Activated T-cell treated with anti-CD3 and anti-CD28 coated beads for 48 hours (primary cell): Measurements from ENCODE around the gene ASL.
A peak's percentile ranks its signal among the peaks of the same experiment; 100 is the strongest.
"Not testable (repeated sequence)": the region's sequence is repeated elsewhere in the genome, so short reads cannot be mapped to it uniquely, and the experiment has no call there.

Experiments used
- DNase-seq: peaks from one replicate; pipeline ENCODE4 v3.0.0-alpha.2; 2020; ENCODE audit warnings: low read depth

Gene ASL

DNA sequence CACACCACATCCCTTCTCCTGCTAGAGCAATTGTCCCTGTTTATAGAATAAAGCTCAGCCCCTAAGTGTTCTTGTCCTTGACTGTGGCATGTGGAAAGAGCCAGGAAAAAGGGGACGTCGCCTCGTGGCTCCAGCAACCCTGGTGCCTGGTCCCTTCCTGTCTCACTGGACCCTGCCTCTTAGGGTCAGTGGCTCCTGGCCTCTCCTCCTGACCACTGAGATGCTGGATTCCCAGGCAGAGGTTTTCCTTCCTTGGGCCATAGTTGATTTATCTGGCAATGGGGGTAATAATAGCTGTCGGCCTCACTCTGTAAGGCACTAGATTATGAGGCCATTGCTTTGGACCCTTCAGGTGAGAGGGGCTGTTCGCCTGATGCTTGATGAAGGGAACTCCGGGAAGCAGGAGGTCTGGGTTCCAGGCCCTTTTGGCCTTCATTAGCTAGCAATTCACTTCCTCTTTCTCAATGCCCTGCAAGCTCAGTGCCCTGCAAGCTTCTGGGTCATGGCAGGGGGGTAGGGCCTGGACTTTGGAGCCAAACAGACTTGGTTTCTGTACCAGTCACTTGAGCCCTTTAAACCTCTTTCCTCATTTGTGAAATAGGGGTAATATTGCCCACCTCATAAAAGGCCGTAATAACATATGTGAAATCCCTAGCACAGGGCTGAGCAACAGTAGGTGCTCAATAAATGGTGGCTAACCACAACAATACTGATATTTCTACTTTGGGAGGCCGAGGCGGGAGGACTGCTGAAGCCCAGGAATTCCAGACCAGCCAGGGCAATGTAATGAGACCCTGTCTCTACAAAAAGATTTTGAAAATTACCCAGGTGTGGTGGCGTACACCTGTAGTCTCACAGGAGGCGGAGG is 1.1 kb downstream of the ASL start:
- DNase-seq = no peak

DNA sequence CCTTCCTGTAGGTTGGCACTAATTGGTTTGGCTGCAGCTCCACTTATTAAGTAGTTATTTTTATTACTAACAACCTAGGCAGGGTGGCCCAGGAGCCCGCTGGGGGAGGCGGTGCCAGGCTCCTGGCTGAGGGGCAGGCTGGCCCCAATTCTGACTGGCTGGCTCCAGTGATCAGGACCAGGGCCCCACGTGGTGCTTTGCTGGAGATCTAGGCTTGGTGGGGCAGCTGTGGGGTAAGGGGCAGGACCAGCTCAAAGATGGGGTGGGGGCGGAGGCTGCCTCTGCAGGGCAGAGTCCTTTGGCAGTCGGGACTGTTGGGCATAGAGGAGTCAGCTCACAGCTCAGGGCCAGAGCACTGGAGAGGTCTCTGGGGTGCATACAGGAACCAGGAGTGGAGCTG is 2.4 kb downstream of the ASL start:
- DNase-seq = no peak

DNA sequence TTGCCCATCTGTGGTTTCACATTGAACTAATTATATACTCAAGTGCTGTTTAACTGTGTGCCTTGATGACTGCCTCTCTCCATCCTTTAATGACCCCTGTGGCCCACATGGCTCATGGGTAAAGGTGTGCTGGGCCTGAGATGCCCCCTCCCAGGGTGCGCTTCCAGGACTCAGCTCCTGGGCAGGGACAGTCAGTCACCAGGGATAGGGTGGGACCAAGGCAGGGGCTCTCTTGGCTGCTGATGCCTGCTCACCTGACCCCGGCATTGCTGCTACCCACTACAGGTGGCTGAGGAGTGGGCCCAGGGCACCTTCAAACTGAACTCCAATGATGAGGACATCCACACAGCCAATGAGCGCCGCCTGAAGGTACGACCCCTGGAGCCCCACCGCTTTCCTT is 6.5 kb downstream of the ASL start:
- no peak for DNase-seq

DNA sequence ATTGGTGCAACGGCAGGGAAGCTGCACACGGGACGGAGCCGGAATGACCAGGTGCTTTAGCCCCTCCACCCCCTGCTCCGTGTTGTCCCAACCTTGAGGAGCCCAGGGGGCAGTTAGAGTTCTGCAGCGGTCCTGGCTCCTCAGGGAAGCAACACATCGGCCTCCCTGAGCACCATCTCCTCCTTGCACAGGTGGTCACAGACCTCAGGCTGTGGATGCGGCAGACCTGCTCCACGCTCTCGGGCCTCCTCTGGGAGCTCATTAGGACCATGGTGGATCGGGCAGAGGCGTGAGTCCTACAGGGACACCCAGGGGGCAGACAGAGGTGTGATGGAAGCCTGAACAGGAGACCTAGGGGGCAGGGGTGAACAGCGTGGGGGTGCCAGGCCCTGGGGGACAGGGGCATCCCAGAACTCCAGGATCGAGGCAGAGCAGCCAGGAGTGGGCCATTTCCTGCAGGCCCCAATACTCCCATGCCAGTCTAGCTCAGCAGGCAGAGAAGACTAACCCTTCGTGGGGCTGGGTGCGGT is 7.3 kb downstream of the ASL start:
- no peak for DNase-seq

DNA sequence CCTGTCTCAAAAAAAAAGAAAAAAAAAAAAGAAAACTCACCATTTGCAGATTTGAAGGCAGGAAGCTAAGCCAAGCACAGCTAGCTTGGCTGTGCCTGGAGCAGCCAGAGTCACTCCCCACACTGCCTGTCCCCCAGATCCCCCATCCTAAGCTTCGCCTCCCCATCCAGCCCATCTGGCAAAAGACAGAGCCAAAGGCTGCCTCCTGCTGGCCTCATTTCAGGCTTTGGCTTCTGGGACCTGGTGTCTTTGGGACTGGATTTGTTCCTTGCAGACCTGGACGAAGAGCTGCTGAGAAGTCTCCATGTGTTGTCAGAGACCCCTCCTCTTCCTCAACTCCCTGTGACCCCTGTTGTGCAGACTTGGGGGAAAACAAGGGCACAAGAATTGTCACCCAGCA is 8.1 kb downstream of the ASL start:
- DNase-seq = no peak

DNA sequence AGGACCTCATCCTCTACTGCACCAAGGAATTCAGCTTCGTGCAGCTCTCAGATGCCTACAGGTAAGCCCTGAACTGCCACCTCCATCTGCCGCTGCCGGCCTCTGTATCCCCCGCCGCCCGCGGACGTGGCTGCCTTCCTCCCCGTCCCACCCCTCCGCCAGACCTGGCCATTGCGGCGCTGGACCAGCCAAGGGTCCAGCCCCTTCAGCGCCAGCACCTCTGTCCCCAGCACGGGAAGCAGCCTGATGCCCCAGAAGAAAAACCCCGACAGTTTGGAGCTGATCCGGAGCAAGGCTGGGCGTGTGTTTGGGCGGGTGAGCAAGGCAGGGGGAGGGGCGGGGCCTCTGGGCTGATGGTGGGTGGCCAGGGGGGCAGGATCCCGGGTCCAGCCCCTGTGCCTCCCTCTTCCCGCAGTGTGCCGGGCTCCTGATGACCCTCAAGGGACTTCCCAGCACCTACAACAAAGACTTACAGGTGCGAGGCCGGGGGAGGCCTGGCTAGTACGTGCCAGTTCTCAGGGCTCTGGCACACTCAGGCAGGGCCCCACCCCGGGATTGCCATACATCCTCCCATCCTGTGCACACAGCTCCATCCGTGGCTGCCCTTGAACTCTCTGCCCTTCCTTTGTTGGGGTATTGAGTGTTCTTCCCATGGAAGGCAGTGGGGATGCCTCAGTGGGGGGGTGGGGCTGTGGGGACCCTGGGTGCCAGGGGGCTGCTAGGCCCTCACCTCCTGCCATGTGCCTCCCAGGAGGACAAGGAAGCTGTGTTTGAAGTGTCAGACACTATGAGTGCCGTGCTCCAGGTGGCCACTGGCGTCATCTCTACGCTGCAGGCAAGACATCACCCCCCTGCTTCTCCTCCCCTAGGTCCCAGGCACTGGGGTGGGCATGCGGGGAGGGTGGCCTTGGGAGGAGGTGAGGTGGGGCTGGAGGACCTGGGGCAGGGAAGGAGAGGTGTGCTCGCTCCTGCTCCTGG is 13.5 kb downstream of the ASL start:
- no peak for DNase-seq

DNA sequence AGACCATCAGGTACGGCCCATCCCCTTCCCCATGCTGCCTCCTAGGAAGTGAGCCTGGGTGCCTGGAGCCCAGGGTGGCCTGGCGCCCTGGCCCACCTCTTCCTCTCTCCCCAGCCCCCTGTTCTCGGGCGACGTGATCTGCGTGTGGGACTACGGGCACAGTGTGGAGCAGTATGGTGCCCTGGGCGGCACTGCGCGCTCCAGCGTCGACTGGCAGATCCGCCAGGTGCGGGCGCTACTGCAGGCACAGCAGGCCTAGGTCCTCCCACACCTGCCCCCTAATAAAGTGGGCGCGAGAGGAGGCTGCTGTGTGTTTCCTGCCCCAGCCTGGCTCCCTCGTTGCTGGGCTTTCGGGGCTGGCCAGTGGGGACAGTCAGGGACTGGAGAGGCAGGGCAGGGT is 17.0 kb downstream of the ASL start:
- DNase-seq = no peak

DNA sequence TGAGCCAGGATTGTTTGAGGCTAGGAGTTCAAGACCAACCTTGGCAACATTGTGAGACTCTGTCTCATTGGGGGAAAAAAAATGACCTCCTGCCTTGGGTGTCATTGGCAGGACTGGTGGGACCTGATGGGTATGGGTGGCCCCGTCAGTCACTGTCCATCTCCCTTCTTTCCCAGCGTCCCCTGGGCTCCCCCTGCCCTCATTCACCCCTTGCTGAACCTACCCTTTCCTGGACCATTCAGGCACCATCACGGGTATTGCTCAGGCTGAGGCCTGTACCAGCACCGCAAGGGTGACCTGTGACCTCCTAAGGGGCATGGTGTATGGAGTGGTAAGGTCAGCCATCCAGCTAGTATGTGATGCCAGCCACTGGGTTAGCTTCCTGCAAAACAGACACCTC is 19.4 kb downstream of the ASL start:
- no peak for DNase-seq

DNA sequence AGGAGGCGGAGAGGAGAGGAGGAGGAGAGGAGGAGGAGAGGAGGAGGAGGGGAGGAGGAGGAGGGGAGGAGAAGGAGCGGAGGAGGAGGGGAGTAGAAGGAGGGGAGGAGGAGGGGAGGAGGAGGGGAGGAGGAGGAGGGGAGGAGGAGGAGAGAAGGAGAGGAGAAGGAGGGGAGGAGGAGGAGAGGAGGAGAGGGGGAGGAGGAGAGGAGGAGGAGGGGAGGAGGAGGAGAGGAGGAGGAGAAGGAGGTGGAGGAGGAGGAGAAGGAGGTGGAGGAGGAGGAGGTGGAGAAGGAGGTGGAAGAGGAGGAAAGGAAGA is 23.6 kb downstream of the ASL start:
- DNase-seq = no peak

DNA sequence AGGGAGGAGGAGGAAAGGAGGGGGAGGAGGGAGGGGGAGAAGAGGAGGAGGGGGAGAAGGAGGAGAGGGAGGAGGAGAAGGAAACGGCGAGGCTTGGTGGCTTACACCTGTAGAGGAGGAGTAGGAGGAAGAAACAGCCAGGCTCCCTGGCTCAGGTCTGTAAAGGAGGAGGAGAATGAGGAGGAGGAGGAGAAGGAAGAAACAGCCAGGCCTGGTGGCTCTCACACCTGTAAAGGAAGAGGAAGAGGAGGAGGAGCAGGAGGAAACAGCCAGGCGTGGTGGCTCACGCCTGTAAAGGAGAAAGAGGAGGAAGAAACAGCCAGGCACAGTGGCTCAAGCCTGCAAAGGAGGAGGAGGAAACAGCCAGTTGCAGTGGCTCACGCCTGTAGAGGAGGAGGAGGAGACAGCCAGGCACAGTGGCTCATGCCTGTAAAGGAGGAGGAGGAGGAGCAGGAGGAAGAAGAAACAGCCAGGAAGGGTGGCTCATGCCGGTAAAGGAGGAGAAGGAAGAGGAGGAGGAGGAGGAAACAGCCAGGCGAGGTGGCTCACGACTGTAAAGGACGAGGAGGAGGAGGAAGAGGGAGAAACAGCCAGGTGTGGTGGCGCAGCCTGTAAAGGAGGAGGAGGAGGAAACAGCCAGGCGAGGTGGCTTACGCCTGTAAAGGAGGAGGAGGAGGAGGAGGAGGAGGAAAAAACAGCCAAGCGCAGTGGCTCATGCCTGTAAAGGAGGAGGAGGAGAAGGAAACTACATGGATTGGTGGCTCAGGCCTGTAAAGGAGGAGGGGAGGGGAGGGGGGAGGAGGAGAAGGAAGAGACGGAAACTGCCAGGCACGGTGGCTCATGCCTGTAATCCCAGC is 24.2 kb downstream of the ASL start:
- DNase-seq = no peak

DNA sequence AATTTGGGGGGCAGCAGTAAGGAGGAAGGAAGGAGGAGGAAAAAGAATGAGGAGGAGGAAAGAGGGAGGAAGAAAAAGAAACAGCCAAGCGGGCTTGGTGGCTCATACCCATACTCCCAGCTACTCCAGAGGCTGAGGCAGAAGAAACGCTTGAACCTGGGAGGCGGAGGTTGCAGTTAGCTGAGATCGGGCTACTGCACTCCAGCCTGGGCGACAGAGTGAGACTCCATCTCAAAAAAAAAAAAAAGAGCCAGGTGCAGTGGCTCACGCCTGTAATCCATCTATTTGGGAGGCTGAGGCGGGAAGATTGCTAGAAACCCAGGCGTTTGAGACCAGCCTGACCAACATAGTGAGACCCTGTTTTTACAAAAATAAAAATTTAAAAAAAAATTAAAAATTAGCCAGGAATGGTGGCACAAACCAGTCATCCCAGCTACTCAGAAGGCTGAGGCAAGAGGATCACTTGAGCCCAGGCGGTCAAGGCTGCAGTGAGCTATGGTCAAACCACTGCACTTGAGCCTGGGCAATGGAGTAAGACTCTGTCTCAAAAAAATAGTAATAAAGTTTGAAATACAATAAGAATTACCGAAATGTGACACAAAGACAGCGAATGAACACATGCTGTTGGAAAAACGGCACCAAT is 24.9 kb downstream of the ASL start:
- DNase-seq = no peak

DNA sequence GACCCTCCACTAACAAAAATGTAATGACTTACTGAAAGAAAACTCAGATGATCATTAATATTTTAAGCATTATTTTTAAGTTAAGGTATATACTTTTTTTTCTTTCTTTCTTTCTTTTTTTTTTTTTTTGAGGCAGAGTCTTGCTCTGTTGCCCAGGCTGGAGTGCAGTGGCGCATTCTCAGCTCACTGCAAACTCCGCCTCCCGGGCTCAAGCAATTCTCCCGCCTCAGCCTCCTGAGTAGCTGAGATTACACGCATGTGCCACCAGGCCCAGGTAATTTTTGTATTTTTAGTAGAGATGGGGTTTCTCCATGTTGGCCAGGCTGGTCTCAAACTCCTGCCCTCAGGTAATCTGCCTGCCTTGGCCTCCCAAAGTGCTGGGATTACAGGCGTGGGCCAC is 26.5 kb downstream of the ASL start:
- not testable (repeated sequence) for DNase-seq

DNA sequence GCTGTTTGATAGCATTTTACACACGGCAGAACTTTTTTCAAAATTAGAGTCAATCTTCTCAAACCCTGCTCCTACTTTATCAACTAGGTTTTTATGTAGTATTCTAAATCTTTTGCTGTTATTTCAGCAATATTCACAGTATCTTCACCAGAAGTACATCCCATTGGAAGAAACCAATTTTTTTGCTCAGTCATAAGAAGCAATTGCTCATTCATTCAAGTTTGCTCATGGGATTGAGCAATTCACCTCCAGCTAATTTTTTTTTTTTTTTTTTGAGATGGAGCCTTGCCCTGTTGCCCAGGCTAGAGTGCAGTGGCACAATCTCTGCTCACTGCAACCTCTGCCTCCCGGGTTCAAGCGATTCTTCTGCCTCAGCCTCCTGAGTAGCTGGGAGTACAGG is 28.4 kb downstream of the ASL start:
- not testable (repeated sequence) for DNase-seq

DNA sequence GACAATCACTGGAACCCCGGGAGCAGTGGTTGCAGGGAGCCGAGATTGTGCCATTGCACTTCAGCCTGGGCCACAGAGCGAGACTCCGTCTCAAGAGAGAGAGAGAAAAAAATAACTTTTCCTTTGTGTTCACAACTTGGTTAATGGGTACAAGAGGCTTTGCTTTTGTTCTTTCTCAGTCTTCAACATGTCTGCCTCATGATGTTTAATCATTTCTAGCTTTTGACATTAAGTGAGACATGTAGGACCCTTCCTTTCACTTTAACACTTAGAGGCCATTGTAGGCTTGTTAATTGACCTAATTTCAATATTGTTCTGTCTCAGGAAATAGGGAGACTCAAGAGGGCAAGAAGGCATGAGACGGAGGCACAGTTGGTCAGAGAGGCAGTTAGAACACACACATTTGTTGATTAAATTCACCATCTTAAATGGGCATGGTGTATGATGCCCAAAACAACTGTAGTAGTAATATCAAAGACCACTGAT is 29.7 kb downstream of the ASL start:
- DNase-seq = no peak

DNA sequence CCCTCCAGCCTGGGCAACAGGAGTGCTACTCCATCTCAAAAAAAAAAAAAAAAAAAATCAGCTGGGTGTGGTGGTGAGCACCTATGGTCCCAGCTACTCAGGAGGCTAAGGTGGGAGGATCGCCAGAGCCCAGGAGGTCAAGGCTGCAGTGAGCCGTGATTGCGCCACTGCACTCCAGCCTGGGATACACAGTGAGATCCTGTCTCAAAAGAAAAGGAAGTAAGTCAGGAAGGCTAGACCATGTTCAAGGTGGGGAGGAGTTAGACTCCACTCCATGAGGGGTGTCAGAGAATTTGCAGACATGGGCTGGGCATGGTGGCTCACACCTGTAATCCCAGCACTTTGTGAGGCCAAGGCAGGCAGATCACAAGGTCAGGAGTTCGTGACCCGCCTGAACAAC is 32.8 kb downstream of the ASL start:
- DNase-seq = not testable (repeated sequence)

DNA sequence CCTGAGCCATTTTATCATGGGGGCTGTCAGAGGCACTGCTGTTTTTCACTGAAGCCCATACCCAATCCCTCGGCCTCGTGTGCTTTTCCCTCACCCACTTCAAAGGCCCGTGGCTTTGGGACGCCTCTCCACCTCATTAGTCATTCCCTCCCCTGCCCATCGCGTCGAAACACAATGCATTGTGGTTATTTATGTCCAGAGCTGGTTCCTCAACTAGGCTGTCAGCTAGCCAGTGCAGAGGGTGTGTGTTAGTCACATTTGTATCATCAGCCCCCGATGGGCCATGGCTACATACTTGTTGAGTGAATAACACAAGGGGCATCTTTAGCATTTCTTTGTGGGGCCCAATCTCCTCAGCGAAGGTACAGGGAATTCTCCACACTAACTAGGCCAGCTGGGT is 35.2 kb downstream of the ASL start:
- no peak for DNase-seq

DNA sequence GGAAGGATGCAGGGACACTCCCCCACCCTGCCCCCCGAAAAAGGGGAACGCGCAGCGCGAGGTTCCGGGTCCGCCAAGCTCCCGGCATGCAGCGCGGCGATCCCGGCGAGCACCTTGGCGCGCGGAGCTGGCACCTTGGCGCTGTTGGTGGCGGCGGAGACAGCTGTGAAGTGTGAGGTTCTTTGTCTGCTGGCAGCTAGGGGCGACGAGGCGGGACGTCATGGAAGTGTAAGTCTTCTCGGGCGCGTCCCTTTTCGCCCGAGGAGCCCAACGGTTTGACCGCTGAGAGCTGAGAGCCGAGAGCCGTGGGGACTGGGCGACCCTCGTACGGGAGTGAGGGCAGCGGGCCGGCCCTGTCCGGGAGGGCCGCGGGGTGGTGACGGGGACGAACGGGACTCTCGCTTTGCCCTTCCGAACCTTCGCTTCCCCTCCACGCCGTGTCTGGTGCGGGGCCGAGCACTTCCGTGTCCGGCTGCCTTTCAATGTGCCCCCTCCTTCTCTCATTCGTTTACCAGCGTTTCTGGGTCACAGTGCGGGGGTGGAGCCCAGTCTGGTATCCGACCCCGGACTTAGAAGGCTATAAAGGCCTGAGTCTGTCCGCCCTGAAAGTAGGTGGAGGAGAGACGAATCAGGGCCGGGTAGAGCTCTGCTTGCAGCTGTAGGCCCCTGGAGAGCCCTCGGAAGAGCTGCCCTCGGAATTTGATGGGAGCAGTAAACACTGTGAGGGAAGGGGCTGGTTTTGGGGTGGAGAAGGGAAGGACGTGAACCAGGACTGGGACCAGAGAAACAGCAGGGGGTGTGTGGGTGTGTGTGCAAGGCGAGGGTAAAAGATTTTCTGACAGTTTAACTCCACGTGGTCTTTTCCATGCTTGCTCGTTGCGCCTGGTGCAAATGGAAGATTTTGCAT is 39.4 kb downstream of the ASL start, which contains the start of gene CRCP:
Gene CRCP (plus strand): TSS at position 105 of the 907 bp plus-strand sequence. CDS start 116 bp downstream, at position 221.
- peak; percentile 78 for DNase-seq

DNA sequence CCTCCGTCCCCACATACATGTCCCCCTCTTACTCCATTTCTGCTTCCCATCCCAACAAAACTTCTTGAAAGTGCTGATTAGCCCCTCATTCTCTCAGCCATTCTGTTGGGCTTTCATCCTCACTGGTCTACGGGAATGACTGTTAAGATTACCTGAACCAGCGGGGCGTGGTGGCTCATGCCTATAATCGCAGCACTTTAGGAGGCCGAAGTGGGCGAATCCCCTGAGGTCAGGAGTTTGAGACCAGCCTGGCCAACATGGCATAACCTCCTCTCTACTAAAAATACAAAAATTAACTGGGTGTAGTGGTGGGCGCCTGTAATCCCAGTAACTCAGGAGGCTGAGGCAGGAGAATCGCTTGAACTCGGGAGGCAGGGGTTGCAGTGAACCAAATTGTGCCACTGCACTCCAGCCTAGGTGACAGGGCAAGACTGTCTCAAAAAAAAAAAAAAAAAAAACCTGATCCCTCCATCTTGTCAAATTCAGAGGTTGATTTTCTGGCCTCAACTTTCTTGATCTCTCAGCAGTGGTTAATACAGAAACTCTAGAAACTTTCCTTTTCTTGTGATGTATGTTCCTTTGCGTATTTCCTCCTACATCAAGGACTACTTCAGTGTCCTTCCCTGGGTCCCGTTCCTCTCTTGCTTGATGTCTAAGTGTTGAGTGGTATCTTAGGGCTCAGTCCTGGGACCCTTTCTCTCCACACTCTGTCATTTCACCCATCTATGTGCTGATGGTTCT is 41.2 kb downstream of the ASL start:
- not testable (repeated sequence) for DNase-seq

DNA sequence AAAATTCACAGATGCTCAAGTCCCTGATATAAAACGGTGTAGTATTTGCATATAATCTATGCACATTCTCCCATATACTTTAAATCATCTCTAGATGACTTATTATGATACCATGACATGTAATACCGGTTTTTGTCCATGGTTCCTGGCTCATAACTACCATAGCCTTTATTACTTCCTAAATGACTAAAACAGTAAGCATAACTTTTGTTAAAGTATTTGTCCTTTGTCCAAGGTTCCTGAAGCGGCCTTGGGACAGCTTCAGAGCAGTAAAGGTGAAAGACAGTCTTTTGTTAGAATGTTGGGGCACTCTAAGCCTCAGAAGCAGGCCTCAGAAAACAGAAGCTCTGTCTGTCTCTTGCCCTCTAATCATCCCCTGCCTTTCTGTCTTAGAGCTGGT is 43.0 kb downstream of the ASL start:
- DNase-seq = no peak
